Measurements from ENCODE around the gene LPGAT1.
"Not testable (repeated sequence)": the region's sequence is repeated elsewhere in the genome, so short reads cannot be mapped to it uniquely, and the experiment has no call there.

Gene LPGAT1, protein sequence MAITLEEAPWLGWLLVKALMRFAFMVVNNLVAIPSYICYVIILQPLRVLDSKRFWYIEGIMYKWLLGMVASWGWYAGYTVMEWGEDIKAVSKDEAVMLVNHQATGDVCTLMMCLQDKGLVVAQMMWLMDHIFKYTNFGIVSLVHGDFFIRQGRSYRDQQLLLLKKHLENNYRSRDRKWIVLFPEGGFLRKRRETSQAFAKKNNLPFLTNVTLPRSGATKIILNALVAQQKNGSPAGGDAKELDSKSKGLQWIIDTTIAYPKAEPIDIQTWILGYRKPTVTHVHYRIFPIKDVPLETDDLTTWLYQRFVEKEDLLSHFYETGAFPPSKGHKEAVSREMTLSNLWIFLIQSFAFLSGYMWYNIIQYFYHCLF

DNA sequence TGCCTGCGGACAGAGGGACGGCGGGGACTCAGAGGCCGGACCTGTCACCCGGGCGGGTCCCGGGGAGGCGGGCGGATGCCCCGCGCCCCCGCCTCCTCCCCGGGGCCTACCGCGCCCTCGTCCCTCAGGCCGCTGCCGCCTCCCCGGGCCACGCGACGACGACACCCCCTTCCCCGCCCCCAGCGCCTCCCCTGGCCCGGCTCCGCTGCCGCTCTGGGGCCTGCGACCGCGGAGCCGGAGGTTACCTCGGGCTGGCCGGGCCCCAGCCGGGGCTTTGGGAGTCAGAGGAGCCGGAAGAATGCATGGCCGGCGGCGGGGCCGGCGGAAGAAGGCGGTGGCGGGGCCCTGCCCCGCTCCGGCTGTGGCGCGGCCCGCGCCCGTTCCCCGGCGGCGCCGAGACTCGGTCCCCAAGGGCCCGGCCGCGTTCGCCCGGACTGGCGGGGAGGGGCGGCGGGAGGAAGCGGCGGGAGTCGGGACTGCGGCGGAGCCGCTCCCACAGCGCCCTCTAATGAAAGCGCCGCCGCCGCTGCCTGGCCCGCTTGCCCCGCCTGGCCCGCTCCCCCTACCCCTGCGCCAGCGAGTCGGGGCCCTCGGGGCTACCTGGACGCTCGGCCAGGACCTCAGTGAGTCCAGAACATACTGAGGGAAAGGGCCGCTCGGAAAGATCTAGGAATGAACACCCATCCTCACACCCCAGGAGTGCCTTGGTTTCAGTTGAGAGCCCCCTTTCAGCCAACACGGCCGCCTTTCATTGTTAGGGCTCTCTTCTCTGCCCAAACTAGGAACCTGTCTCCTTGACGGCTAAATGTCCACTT, at the start of gene LPGAT1:
Gene LPGAT1 (minus strand): TSS at position 436 of the 815 bp plus-strand sequence. CDS start 1,467 bp downstream, outside the sequence.
- DNase-seq = no peak

- no peak for DNase-seq
These were observed 48.9 kb upstream of the LPGAT1 start for GRCh38 chr1:211879475-211879874.

GRCh38 chr1:211876851-211877590, 46.5 kb upstream of the LPGAT1 start:
- DNase-seq = no peak

- no peak for DNase-seq
These were observed 45.0 kb upstream of the LPGAT1 start for GRCh38 chr1:211875541-211875940.

DNA sequence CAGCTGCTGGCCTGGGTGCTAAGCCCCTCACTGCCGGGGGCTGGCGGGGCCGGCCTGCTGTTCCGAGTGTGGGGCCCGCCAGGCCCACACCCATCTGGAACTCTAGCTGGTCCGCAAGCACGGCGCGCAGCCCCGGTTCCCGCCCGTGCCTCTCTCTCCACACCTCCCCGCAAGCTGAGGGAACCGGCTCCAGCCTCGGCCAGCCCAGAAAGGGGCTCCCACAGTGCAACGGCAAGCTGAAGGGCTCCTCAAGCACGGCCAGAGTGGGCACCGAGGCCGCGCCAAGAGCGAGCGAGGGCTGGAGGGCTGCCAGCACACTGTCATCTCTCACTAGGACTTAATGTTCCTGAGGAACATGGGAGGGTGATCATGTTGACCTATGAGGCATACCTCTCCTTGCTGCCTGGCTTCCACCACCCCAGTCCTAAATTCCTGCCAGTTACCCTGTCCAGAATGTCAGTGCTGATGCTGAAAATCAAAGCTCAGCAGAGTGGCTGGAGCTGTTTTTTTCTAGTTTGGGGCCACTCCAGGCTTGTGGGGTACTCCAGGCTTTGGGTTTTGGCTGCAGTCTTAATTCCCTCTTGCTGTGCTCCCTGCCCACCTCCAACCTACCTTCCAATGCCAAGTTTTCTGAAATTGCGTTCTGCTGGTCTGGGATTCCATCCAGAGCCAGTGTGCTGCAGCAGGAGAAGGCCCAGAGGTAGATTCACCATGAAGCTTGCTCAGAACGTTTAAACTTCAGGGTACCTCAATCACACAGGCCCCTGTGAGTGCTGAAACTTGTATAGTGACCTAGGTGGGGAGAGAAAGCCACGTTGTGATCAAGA, 44.2 kb upstream of the LPGAT1 start:
- DNase-seq = no peak

- not testable (repeated sequence) for DNase-seq
These were observed 43.2 kb upstream of the LPGAT1 start for GRCh38 chr1:211873731-211874130.

DNA sequence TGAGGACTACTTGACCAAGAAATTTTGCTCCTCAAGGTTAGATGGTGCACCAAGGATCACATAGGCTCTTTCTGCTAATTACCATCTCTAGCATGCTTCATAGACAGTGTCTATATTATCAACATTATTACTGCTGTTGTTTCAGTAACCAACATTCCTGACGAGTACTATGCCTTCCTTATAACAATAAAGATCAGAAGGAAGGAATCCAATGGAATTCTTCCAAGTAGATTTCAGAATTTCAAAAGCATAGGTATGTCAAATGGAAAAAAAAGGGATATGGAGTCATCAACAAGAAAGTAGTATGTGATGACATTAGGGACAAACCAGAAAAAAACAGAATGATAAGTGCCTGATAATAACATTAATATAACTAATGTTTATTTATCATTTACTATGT, 39.6 kb upstream of the LPGAT1 start:
- DNase-seq = no peak

DNA sequence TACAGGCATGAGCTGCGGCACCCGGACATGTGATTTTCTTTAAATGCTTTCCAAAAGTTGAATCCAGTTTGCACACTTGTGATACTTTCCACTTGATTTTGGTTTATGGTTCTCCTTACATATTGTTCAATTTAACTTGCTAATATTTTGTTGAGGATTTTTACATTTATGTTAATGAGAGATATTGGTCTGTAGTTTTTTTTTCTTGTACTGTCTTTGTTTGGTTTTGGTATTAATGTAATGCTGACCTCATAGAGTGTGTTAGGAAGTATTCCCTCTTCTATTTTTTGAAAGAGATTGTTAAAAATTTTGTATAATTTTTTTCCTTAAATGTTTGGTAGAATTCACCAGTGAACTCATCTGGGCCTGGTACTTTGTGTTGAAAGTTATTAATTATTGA, 34.6 kb upstream of the LPGAT1 start:
- DNase-seq = no peak

DNA sequence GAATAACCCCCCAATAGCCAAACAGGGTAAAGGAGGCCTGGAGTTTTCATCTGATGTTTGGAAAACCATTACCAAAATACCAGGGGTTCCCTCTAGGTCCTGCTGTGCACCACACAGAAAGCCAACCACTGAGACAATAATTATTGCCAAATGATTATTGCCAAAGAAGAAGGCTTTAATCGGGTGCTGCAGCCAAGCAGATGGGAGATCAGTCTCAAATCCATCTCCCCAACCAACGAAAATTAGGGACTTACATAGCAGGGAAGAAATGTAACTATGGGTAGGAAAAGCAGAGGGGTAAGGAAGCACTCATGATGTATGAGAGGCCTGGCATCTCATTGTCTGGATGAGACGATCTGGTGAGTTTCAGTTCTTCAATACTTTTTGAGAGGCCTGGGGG, 28.8 kb upstream of the LPGAT1 start:
- peak; percentile 34 for DNase-seq

DNA sequence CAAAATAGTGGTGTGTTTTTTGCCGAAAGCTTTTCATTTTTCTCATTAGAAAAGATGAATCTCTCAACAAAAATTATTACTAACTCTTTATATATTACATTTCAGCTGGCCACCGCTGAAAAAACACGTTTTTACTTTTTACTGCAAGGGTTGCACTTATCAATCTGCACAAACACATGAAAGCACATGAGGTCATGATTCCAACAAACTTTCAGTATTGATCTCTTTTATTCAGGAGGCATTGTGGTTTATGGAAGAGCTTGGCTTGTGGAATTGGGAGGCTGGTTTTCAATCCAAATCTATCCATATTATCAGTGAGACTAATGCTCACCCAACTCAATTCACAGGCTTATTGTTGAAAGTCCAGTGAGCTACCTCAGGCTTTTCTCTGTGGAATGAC, 20.6 kb upstream of the LPGAT1 start:
- no peak for DNase-seq

GRCh38 chr1:211843507-211844298, 13.1 kb upstream of the LPGAT1 start:
- peak; percentile 27 for DNase-seq

DNA sequence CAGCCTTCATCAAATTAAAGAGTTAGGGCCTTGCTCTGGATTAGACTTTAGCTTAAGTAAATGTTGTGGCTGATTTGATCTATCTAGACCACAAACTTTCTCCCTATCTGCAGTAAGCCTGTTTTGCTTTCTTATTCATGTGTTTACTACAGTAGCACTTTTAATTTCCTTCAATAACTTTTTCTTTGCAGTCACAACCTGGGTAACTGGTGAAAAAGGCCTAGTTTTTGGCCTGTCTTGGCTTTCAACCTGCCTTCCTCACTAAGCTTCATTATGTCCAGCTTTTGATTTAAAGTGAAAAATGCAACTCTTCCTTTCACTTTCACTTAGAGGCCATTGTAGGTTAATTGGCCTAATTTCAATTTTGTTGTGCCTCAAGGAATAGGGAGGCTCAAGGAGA, 12.5 kb upstream of the LPGAT1 start:
- DNase-seq = no peak

DNA sequence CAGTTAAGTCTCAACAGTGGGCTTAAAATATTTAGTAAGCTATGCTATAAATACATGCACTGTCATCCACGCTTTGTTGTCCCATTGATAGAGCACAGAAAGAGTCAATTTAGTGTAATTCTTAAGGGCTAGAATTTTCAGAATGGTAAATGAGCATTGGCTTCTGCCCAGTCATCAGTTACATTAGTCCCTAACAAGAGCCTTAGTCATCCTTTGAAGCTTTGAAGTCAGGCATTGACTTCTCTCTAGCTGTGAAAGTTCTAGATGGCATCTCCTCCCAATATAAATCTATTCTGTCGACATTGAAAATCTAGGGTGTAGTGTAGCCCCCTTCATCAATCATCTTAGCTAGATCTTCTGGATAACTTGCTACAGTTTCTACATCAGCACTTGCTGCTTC, 12.0 kb upstream of the LPGAT1 start:
- no peak for DNase-seq

GRCh38 chr1:211839106-211839505, 8.5 kb upstream of the LPGAT1 start:
- no peak for DNase-seq

DNA sequence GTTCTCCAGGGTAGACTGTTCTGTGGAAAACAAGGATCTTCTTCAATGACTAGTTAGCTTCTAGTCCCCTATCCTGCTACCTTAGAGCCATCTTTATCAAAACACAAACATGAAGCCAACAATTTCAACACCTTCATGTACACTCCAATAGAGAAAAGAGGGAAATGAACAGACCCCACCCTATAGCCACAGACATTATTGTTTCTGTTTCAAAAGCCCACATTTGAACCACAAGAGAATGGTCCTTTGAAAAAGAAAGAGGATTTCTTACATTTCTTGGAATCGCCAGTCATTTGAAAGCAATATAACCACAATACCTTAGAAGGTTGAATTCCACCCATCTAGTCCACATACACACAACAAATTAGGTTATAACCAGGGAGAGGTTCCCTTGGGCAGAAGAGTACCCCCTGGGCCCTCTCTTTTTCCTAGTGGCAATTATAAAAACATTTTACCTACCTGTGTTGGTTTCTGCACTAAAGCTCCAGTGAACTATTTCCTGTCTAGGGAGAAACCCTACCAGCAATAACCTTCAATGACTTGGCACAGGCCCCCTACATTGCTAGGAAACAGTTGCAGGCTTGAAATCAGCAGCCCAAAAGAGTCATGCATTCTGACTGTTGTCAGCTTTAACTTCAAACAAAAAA, 2.7 kb upstream of the LPGAT1 start:
- DNase-seq = peak; percentile 54

- DNase-seq = no peak
These were observed 2.1 kb upstream of the LPGAT1 start for GRCh38 chr1:211832661-211833060.

DNA sequence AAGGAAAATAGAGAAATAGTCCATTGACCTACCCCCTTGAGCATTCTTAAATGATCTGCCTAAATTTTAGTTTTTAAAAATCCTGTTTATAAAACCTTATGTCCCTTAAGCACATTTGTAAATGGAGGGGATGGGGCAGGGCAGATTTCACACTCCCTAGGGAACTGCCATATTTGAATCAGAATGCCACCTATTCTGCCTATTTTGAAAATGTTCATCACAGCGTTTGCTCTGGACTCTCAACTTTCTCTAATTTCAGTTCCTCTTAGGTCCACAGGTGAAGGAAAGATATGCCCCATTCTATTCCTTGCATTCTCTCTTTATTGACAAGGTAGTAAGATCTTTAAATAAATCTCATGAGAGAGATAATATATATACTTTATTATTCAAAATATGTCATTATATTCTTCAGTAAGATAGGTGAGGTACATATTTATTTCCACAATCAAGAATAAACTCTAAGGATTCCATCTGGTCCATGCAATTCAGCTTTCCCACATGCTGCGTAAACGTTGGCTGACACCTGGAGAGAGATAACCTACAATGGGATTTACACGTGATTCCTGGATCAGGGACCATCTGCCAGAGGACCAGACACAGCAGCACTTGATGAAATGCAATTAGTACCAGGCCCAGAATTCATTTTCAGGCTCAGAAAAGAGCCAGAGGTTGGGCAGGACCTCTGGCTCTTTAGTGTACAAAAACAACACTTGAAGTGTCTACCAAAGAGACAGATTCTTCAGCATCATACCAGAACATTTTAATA, 1.2 kb upstream of the LPGAT1 start:
- DNase-seq = no peak

GRCh38 chr1:211830055-211830327, 572 bp downstream of the LPGAT1 start:
- DNase-seq = no peak

DNA sequence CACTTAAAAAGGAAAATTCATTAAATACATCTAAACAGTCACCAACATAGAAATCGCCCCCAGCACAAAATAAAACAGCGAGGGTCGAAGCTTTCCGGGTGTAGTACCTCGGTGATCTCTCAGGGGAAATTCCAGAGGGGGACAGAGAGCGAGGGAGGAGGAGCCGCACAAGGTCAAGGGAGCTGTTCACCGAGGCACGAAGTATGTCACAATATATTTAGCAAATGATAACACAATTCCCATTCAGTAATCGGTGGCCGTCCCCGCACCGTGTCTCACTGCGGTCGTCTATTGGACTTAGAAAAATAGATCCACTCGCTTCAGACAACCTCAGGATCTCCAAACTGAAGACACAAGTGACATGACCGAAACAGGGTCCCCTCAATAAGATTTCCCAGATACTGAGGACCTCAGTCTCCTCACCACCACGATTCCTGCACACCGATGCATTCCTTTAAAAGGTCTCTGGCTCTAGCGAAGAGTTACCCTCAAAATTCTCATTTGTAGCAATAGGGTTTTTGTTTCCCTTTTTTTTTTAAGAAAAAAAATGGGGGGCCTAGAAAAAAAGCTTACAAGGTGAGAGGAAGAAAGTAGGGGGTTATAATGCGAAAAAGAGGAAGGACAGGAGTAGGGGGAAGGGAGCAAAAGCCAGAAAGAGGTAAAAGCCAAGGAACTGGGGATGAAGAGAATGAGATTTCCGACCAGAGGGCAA, 1.1 kb downstream of the LPGAT1 start:
- DNase-seq = no peak
